Prostate gland (tissue), 2 donors: ENCODE measurements around the gene TPP1. TPM values are rescaled to one million over a fixed set of nuclear protein-coding genes. Genes with fewer than 3 reads are reported as not detected.

ENCODE experiments used
- DNase-seq: peaks from one replicate; pipeline ENCODE4 v3.0.0-alpha.2; 2019; ENCODE audit warnings: low spot score
- H3K27ac ChIP-seq, 2 donors: fragments of 200-600 bp; sonication (generic); 2 replicates each; pipeline ENCODE4 v1.5.1; 2017 to 2019
- H3K27me3 ChIP-seq: fragments of 200-600 bp; sonication (generic); replicated peaks from 2 replicates; pipeline ENCODE4 v1.5.1; 2019; ENCODE audit not compliant: insufficient read depth
- H3K36me3 ChIP-seq, 2 donors: fragments of 200-600 bp; sonication (generic); 1 replicate in 1 of 2; 2 replicates in 1 of 2; pipeline versions ENCODE4 v1.5.1 to v1.8.1; 2017 to 2019
- H3K4me1 ChIP-seq: fragments of 200-600 bp; sonication (generic); replicated peaks from 2 replicates; pipeline ENCODE4 v1.5.1; 2019
- H3K4me3 ChIP-seq, 2 donors: fragments of 200-600 bp; sonication (generic); 2 replicates each; pipeline ENCODE4 v1.5.1; 2017 to 2019
- H3K9me3 ChIP-seq: fragments of 200-600 bp; sonication (generic); 2 replicates; pipeline ENCODE4 v1.5.1; 2017
- POLR2A ChIP-seq: fragments of 450-650 bp; IDR thresholded peaks from one replicate; pipeline ENCODE4 v1.6.1; 2016; ENCODE audit warnings: antibody characterized with exemption, mild to moderate bottlenecking
- POLR2AphosphoS5 ChIP-seq: sonication (generic); formaldehyde crosslinking; IDR thresholded peaks from one replicate; pipeline ENCODE4 v1.6.1; 2017; ENCODE audit warnings: antibody characterized with exemption
- WGBS: methylation state at CpG from one replicate; pipeline ENCODE4 v1.1.5; 2018; 5-methylcytosine and 5-hydroxymethylcytosine counted together
- intact Hi-C: fragments of 100-400 bp; cut with DNase I; formaldehyde crosslinking; loops from one replicate; pipeline ENCODE4 v1.14.2; 2022
- total RNA-seq, 2 donors: library from RNA; depleted of rRNA; stranded (reverse); fragments of >200 nt; gene quantifications; one replicate each; pipeline ENCODE4 v1.1.0, GENCODE V29; 2016
- TF ChIP-seq, protein P1 (sequence below), 4 experiments: fragments of 200-600 bp in 2 of 4; fragments of 450-650 bp in 2 of 4; sonication (generic) in 2 of 4; IDR thresholded peaks; 1 replicate in 3 of 4; 2 replicates in 1 of 4; pipeline ENCODE4 v1.5.1; 2016 to 2019; ENCODE audit warnings: antibody characterized with exemption in 4 of 4, mild to moderate bottlenecking in 2 of 4, moderate library complexity in 2 of 4

Gene TPP1
- total RNA-seq, 2 donors from 2014 or later, result 94.6 to 147 TPM

GRCh38 chr11:6629573-6629891 lies 10.3 kb upstream of the TPP1 start:
- no peaks in the 10 kb centered on the region for H3K36me3 ChIP-seq
- intact Hi-C loops, result no loop called here
- WGBS, result 91% methylated on average over 24 of the region's 24 CpGs
- TF ChIP-seq POLR2AphosphoS5 (no peak), POLR2A (no peak)
- TF ChIP-seq, protein P1, sequence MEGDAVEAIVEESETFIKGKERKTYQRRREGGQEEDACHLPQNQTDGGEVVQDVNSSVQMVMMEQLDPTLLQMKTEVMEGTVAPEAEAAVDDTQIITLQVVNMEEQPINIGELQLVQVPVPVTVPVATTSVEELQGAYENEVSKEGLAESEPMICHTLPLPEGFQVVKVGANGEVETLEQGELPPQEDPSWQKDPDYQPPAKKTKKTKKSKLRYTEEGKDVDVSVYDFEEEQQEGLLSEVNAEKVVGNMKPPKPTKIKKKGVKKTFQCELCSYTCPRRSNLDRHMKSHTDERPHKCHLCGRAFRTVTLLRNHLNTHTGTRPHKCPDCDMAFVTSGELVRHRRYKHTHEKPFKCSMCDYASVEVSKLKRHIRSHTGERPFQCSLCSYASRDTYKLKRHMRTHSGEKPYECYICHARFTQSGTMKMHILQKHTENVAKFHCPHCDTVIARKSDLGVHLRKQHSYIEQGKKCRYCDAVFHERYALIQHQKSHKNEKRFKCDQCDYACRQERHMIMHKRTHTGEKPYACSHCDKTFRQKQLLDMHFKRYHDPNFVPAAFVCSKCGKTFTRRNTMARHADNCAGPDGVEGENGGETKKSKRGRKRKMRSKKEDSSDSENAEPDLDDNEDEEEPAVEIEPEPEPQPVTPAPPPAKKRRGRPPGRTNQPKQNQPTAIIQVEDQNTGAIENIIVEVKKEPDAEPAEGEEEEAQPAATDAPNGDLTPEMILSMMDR (IDR thresholded peaks at IDR 0.05), result no peak
- no peak overlapping the region for H3K27ac ChIP-seq
- DNase-seq, result no peak
- H3K4me1 ChIP-seq, result no peaks in the 10 kb centered on the region
- H3K9me3 ChIP-seq, result no peaks in the 10 kb centered on the region
- no peak overlapping the region for H3K4me3 ChIP-seq
- no peaks in the 10 kb centered on the region for H3K27me3 ChIP-seq

DNA sequence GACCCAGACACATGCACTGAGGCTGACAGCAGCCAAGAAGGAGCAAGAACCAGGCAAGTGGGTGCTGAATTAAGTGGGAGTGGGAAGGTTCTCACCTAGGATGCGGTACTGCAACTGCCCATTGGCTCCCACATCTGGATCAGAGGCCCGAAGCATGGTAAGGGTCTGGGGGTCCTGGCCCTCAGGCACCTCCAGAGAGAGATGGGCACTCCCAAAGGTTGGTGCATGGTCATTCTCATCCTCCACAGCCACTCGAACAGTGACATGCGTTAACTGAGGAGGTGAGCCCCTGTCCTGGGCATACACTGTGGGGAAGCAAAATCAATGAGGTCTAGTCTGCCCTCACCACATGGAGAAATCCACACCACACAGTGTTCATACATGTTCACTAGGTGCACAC lies 9.3 kb upstream of the TPP1 start:
- Histone ChIP-seq H3K9me3 (no peaks in the 10 kb centered on the region), H3K27ac (no peak overlapping the region), H3K27me3 (no peaks in the 10 kb centered on the region), H3K4me3 (no peak overlapping the region), H3K4me1 (no peaks in the 10 kb centered on the region), H3K36me3 (no peaks in the 10 kb centered on the region)
- 89% methylated on average over 4 of the region's 4 CpGs for WGBS
- TF ChIP-seq POLR2AphosphoS5, result no peak
- TF ChIP-seq POLR2A, result no peak
- TF ChIP-seq, protein P1 (IDR thresholded peaks at IDR 0.05), result no peak
- DNase-seq, result no peak
- intact Hi-C loops, result no loop called here

- 73% methylated on average over 2 of the region's 2 CpGs for WGBS
- TF ChIP-seq, protein P1 (IDR thresholded peaks at IDR 0.05), result no peak
- no peak for TF ChIP-seq POLR2AphosphoS5
- TF ChIP-seq POLR2A, result no peak
Observed at GRCh38 chr11:6627762-6628241, 8.6 kb upstream of the TPP1 start.

GRCh38 chr11:6626971-6627761 lies 7.9 kb upstream of the TPP1 start:
- 85% methylated on average over 19 of the region's 19 CpGs for WGBS
- Histone ChIP-seq H3K9me3 (no peaks in the 10 kb centered on the region), H3K4me1 (no peaks in the 10 kb centered on the region), H3K27ac (no peak overlapping the region), H3K27me3 (no peaks in the 10 kb centered on the region), H3K36me3 (no peaks in the 10 kb centered on the region), H3K4me3 (no peak overlapping the region)
- TF ChIP-seq POLR2AphosphoS5 (no peak), POLR2A (no peak)
- TF ChIP-seq, protein P1 (IDR thresholded peaks at IDR 0.05), result no peak
- DNase-seq, result no peak
- intact Hi-C loops, result no loop called here

More at GRCh38 chr11:6627762-6628241, 8.6 kb upstream of the TPP1 start:
- H3K9me3 ChIP-seq, result no peaks in the 10 kb centered on the region
- no peak overlapping the region for H3K27ac ChIP-seq
- H3K4me1 ChIP-seq, result no peaks in the 10 kb centered on the region
- no peak for DNase-seq
- intact Hi-C loops, result no loop called here
- H3K4me3 ChIP-seq, result no peak overlapping the region
- H3K36me3 ChIP-seq, result no peaks in the 10 kb centered on the region
- no peaks in the 10 kb centered on the region for H3K27me3 ChIP-seq

GRCh38 chr11:6625832-6626420 lies 6.7 kb upstream of the TPP1 start:
- DNase-seq, result no peak
- Histone ChIP-seq H3K27ac (no peak overlapping the region), H3K4me1 (no peaks in the 10 kb centered on the region), H3K4me3 (no peak overlapping the region), H3K9me3 (no peaks in the 10 kb centered on the region), H3K27me3 (no peaks in the 10 kb centered on the region), H3K36me3 (no peaks in the 10 kb centered on the region)
- TF ChIP-seq, protein P1 (IDR thresholded peaks at IDR 0.05), result no peak
- TF ChIP-seq POLR2AphosphoS5, result no peak
- TF ChIP-seq POLR2A, result no peak
- intact Hi-C loops, result no loop called here
- 93% methylated on average over 15 of the region's 17 CpGs for WGBS
